MM.1S (cell line): Measurements from ENCODE around the gene VPS9D1.
"Not testable (repeated sequence)": the region's sequence is repeated elsewhere in the genome, so short reads cannot be mapped to it uniquely, and the experiment has no call there.

Source experiments
- DNase-seq: peaks from one replicate; pipeline ENCODE4 v3.0.0-alpha.2; 2015
- H2AFZ ChIP-seq: fragments of 300-600 bp; sonication (generic); 2 replicates; pipeline ENCODE4 v1.6.0; 2016; ENCODE audit warnings: antibody characterized with exemption, low read length
- H3F3A ChIP-seq: fragments of 300-600 bp; sonication (generic); 2 replicates; pipeline ENCODE4 v1.6.1; 2016; ENCODE audit warnings: mild to moderate bottlenecking, antibody characterized with exemption, low read length, moderate library complexity, mixed read lengths; ENCODE audit not compliant: insufficient read depth
- H3K27ac ChIP-seq: fragments of 300-600 bp; sonication (generic); 2 replicates; pipeline ENCODE4 v1.5.1; 2016; ENCODE audit warnings: mild to moderate bottlenecking, low read length
- H3K27me3 ChIP-seq: fragments of 300-600 bp; sonication (generic); replicated peaks from 2 replicates; pipeline ENCODE4 v1.6.0; 2016; ENCODE audit warnings: low read length; ENCODE audit not compliant: insufficient read depth
- H3K36me3 ChIP-seq: fragments of 300-600 bp; sonication (generic); replicated peaks from 2 replicates; pipeline ENCODE4 v1.6.1; 2016; ENCODE audit warnings: mild to moderate bottlenecking, low read length, mixed read lengths; ENCODE audit not compliant: insufficient read depth
- H3K4me1 ChIP-seq: fragments of 300-600 bp; sonication (generic); 2 replicates; pipeline ENCODE4 v1.6.1; 2016; ENCODE audit warnings: low read length, mixed read lengths
- H3K4me2 ChIP-seq: fragments of 300-600 bp; sonication (generic); 2 replicates; pipeline ENCODE4 v1.6.0; 2016; ENCODE audit warnings: low read depth, low read length
- H3K4me3 ChIP-seq: fragments of 300-600 bp; sonication (generic); 2 replicates; pipeline ENCODE4 v1.5.1; 2016; ENCODE audit warnings: low read length, mixed read lengths
- H3K79me2 ChIP-seq: fragments of 300-600 bp; sonication (generic); 2 replicates; pipeline ENCODE4 v1.6.1; 2016; ENCODE audit warnings: mixed run types, low read length, mixed read lengths
- H3K9ac ChIP-seq: fragments of 300-600 bp; sonication (generic); 2 replicates; pipeline ENCODE4 v1.6.1; 2016; ENCODE audit warnings: low read length, mixed read lengths
- H3K9me2 ChIP-seq: fragments of 300-600 bp; sonication (generic); replicated peaks from 2 replicates; pipeline ENCODE4 v1.6.1; 2016; ENCODE audit warnings: mild to moderate bottlenecking, low read length, mixed read lengths; ENCODE audit not compliant: insufficient read depth
- H3K9me3 ChIP-seq: fragments of 300-600 bp; sonication (generic); replicated peaks from 2 replicates; pipeline ENCODE4 v1.6.1; 2016; ENCODE audit warnings: mild to moderate bottlenecking, low read length, mixed read lengths; ENCODE audit not compliant: insufficient read depth
- H4K20me1 ChIP-seq: fragments of 300-600 bp; sonication (generic); 2 replicates; pipeline ENCODE4 v1.6.1; 2016; ENCODE audit warnings: mild to moderate bottlenecking, low read length, moderate library complexity, mixed read lengths; ENCODE audit not compliant: insufficient read depth
- EZH2 ChIP-seq: fragments of 300-600 bp; sonication (generic); optimal IDR thresholded peaks from 2 replicates; pipeline ENCODE3; 2017; ENCODE audit warnings: low read depth, mild to moderate bottlenecking, antibody characterized with exemption, low read length, mixed read lengths
- EZH2phosphoT487 ChIP-seq: fragments of 300-600 bp; sonication (generic); IDR thresholded peaks from 2 replicates; pipeline ENCODE4 v1.6.1; 2018; ENCODE audit warnings: antibody characterized with exemption, low read length
- TF ChIP-seq, protein P1 (sequence below): fragments of 300-600 bp; sonication (generic); IDR thresholded peaks from 2 replicates; pipeline ENCODE4 v1.5.1; 2016; ENCODE audit warnings: antibody characterized with exemption, low read length, mixed read lengths

The VPS9D1 gene

DNA sequence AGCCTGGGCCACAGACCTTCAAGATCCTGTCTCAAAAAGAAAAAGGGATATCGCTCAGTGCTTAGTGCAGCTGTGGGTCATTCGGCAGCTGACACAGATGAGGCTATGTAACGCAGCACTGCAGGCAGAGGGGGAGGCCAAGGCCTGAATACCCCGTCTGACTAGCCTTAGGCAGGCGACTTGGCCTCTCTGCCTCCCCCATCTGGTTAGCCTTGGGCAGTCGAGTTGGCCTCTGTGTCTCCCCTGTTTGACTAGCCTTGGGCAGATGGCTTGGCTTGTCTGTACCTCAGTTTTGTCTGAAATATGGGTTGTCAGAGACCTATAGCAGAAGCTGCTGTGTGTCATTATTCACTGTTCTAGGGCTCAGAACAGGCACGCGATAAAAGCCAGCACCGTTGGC, 53.1 kb downstream of the VPS9D1 start:
- H3K4me3 ChIP-seq, result no peak overlapping the region
- DNase-seq, result no peak
- no peaks in the 10 kb centered on the region for H3K27me3 ChIP-seq
- H3K4me2 ChIP-seq, result no peak overlapping the region
- H3K4me1 ChIP-seq, result no peaks in the 10 kb centered on the region
- no peaks in the 10 kb centered on the region for H3K9me2 ChIP-seq
- H2AFZ ChIP-seq, result no peak overlapping the region
- no peaks in the 10 kb centered on the region for H3K9me3 ChIP-seq
- no peaks in the 10 kb centered on the region for H3K36me3 ChIP-seq
- no peaks in the 10 kb centered on the region for H3K79me2 ChIP-seq
- no peak for TF ChIP-seq EZH2
- TF ChIP-seq, protein P1, sequence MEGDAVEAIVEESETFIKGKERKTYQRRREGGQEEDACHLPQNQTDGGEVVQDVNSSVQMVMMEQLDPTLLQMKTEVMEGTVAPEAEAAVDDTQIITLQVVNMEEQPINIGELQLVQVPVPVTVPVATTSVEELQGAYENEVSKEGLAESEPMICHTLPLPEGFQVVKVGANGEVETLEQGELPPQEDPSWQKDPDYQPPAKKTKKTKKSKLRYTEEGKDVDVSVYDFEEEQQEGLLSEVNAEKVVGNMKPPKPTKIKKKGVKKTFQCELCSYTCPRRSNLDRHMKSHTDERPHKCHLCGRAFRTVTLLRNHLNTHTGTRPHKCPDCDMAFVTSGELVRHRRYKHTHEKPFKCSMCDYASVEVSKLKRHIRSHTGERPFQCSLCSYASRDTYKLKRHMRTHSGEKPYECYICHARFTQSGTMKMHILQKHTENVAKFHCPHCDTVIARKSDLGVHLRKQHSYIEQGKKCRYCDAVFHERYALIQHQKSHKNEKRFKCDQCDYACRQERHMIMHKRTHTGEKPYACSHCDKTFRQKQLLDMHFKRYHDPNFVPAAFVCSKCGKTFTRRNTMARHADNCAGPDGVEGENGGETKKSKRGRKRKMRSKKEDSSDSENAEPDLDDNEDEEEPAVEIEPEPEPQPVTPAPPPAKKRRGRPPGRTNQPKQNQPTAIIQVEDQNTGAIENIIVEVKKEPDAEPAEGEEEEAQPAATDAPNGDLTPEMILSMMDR, result no peak
- no peaks in the 10 kb centered on the region for H3F3A ChIP-seq
- no peak overlapping the region for H3K9ac ChIP-seq
- H3K27ac ChIP-seq, result no peak overlapping the region
- no peaks in the 10 kb centered on the region for H4K20me1 ChIP-seq

DNA sequence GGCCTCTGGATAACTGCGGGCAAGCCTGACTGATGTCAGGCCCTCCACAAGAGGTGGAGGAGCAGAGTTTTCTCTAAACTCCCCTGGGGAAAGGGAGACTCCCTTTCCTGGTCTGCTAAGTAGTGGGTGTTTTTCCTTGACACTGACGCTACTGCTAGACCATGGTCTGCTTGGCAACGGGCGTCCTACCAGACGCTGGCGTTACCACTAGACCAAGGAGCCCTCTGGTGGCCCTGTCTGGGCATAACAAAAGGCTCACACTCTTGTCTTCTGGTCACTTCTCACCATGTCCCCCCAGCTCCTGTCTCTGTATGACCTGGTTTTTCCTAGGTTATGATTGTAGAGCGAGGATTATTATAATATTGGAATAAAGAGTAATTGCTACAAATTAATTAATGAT, 53.7 kb downstream of the VPS9D1 start:
- H3K9me3 ChIP-seq, H4K20me1 ChIP-seq, H3K36me3 ChIP-seq, H3K4me2 ChIP-seq, H2AFZ ChIP-seq, H3K4me1 ChIP-seq, H3F3A ChIP-seq, H3K27me3 ChIP-seq, H3K27ac ChIP-seq, H3K4me3 ChIP-seq, H3K9ac ChIP-seq, H3K79me2 ChIP-seq, H3K9me2 ChIP-seq: not testable (repeated sequence)
- TF ChIP-seq, protein P1, result peak; percentile 27
- peak; percentile 12 for DNase-seq

DNA sequence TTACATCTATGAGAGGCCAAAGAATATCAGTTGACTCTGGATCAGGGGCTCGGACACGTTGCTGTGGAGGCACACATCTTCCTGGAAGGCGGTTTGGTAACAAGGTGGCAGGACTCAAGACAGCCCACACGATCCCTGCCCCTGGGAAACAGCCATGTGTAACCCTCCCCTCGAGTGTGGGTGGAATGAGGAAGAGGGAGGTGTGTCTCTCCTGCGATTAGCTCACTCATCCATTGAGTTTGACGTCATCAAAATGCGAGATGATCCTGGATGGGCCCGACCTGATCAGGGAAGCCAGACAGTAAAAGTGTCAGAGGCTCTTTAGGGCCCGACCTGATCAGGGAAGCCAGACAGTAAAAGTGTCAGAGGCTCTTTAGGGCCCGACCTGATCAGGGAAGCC, 56.5 kb downstream of the VPS9D1 start:
- H4K20me1 ChIP-seq, DNase-seq, H3K9me3 ChIP-seq, H3K9me2 ChIP-seq, H3K4me1 ChIP-seq, H3K79me2 ChIP-seq, H3F3A ChIP-seq, H3K4me3 ChIP-seq, H3K27ac ChIP-seq, H2AFZ ChIP-seq, H3K36me3 ChIP-seq, H3K4me2 ChIP-seq, H3K9ac ChIP-seq, H3K27me3 ChIP-seq: not testable (repeated sequence)

DNA sequence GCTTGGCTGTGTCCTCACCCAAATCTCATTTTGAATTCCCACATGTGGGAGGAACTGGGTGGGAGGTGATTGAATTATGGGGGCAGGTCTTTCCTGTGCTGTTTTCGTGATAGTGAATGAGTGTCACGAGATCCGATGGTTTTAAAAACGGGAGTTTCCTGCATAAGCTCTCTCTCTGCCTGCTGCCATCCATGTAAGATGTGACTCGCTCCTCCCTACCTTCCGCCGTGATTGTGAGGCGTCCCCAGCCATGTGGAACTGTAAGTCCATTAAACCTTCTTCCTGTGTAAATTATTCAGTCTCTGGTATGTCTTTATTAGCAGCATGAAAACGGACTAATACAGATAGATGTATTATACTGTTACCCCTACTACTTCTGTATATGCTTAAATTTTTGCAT, 59.5 kb downstream of the VPS9D1 start:
- Histone ChIP-seq H3K4me3 (no peak overlapping the region), H3K9me2 (no peaks in the 10 kb centered on the region), H3K79me2 (peaks cover 25% of the 10 kb centered on the region), H3K4me1 (no peaks in the 10 kb centered on the region), H3K9ac (no peak overlapping the region), H3F3A (no peaks in the 10 kb centered on the region), H3K27ac (no peak overlapping the region), H2AFZ (no peak overlapping the region), H4K20me1 (no peaks in the 10 kb centered on the region), H3K27me3 (no peaks in the 10 kb centered on the region), H3K9me3 (no peaks in the 10 kb centered on the region), H3K36me3 (no peaks in the 10 kb centered on the region; the same call in 1 of the 2 replicates), H3K4me2 (no peak overlapping the region)
- TF ChIP-seq, protein P1, result no peak
- TF ChIP-seq EZH2phosphoT487, result no peak
- no peak for DNase-seq
